Stimulated activated naive B cell treated with anti-CD40 and anti-IgM and Interleukin-4, amounts not matched to agents 10 μg/mL and 1 μg/mL and 100 μg/mL, for 72 hours (primary cell): ENCODE data around the gene OLFML2A.
"Not testable (repeated sequence)": the region's sequence is repeated elsewhere in the genome, so short reads cannot be mapped to it uniquely, and the experiment has no call there.

Source experiments
- ATAC-seq, 2 donors: fragments of 150-1000 bp; cut with Tn5 transposase; replicated peaks; 2 replicates each; pipeline ENCODE4 v1.10.0; 2021; ENCODE audit warnings: moderate library complexity in 1 of 2
- DNase-seq: peaks from one replicate; pipeline ENCODE4 v3.0.0; 2021
- H3K27ac Mint-ChIP-seq: one replicate; pipeline ENCODE4 v1.8.0; 2022; ENCODE audit warnings: mild to moderate bottlenecking, mixed read lengths
- H3K27me3 Mint-ChIP-seq, 2 donors: one replicate each; pipeline ENCODE4 v1.8.0; 2022; ENCODE audit warnings: mixed read lengths in 2 of 2
- H3K36me3 Mint-ChIP-seq, 2 donors: one replicate each; pipeline ENCODE4 v1.8.0; 2022; ENCODE audit warnings: mixed read lengths in 2 of 2, mild to moderate bottlenecking in 1 of 2
- H3K4me1 Mint-ChIP-seq, 2 donors: one replicate each; pipeline ENCODE4 v1.8.0; 2022; ENCODE audit warnings: mixed read lengths in 2 of 2, mild to moderate bottlenecking in 1 of 2
- H3K4me3 Mint-ChIP-seq, 2 donors: one replicate each; pipeline ENCODE4 v1.8.0; 2022; ENCODE audit warnings: mild to moderate bottlenecking in 2 of 2, mixed read lengths in 2 of 2, moderate library complexity in 1 of 2
- H3K9me3 Mint-ChIP-seq, 2 donors: one replicate each; pipeline ENCODE4 v1.8.0; 2022; ENCODE audit warnings: mixed read lengths in 2 of 2, mild to moderate bottlenecking in 1 of 2

OLFML2A gene

DNA sequence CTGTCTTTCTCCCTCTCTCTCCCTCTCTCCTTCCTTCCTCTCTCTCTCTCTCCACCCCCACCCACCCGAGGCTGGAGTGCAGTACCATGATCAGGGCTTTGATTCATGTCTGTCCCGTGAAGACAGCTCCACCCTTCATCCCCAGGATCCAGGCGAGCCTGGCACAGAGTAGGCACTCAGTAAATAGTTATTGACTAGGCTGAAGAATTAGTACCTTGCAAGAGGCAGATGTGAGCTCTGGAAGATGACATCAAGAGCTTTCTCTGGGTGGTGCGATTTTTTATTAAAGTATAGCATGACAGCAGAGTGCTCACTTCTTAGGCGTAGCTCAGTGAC, 52.4 kb downstream of the OLFML2A start:
- H3K27ac Mint-ChIP-seq: no peak overlapping the region
- DNase-seq (no peak), ATAC-seq (no peak)
- no peaks in the 10 kb centered on the region for H3K36me3 Mint-ChIP-seq
- H3K4me1 Mint-ChIP-seq: peaks cover 3 to 6% of the 10 kb centered on the region in 2 donors
- no peak overlapping the region for H3K4me3 Mint-ChIP-seq
- H3K27me3 Mint-ChIP-seq: no peaks in the 10 kb centered on the region
- peaks cover 0 to 3% of the 10 kb centered on the region in 2 donors for H3K9me3 Mint-ChIP-seq

DNA sequence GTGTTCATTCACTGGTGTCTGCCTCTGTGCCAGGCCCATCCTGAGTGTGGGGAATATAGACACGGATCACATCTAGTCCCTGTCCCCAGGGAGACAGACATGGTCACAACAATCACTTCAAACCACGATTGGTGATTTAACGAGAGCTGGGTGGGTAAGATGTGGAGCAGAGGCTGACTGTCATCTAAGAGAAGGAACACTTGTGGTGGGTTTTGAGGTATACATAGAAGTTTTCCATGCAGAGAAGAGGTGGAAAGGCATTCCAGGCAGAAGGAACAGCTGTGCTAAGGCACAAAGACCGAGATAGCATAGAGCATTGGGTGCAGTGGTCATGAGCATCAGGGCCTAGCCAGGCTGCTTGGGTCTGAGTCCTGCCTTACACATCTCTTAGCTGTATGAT, 53.7 kb downstream of the OLFML2A start:
- DNase-seq (no peak), ATAC-seq (no peak)
- Mint-ChIP-seq H3K4me3 (no peak overlapping the region), H3K9me3 (peaks cover 0 to 3% of the 10 kb centered on the region in 2 donors), H3K27me3 (peaks cover 0 to 7% of the 10 kb centered on the region in 2 donors), H3K27ac (no peak overlapping the region), H3K36me3 (no peaks in the 10 kb centered on the region), H3K4me1 (peaks cover 0 to 8% of the 10 kb centered on the region in 2 donors)

DNA sequence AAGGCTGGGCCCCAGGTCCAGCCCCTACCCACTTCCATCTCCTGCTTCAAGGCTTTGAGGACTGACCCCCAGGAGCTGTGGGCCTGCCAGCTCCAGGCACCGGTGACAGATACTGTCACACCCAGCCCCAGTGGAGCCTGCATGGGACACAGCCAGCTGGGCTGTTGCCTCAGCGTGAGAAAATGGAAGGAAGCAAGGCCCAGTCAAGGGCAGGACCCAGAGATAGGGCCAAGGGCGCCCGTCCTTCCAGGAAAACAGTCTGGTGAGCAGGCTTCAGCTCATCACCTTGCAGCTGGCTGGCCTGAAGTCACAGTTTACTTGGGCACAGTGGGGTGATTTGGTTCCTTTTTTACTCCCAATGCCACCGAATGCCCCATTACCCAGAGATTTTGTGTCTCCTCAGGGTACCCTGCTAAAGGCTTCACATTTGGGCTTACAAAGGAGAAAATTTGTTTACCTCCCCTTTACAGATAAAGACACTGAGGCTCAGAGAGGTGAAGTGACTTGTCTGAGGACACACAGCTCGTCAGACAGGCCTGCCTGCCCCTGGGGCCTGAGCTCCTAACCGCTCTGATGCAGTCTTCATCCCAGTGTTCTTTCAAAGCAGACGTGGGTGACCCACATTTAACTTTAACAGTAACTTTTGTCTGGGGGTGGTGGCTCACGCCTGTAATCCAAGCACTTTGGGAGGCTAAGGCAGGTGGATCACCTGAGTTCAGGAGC, 54.9 kb downstream of the OLFML2A start:
- Mint-ChIP-seq H3K4me3 (no peak overlapping the region), H3K36me3 (no peaks in the 10 kb centered on the region), H3K4me1 (peaks cover 0 to 8% of the 10 kb centered on the region in 2 donors), H3K9me3 (no peaks in the 10 kb centered on the region), H3K27me3 (peaks cover 5 to 7% of the 10 kb centered on the region in 2 donors), H3K27ac (no peak overlapping the region)
- no peak for ATAC-seq
- no peak for DNase-seq

- H3K36me3 Mint-ChIP-seq: no peaks in the 10 kb centered on the region
- no peak overlapping the region for H3K4me3 Mint-ChIP-seq
- H3K27ac Mint-ChIP-seq: no peak overlapping the region
- H3K4me1 Mint-ChIP-seq: peaks cover 2 to 8% of the 10 kb centered on the region in 2 donors
- H3K9me3 Mint-ChIP-seq: no peaks in the 10 kb centered on the region
- DNase-seq: no peak
- H3K27me3 Mint-ChIP-seq: peaks cover 16 to 23% of the 10 kb centered on the region in 2 donors
- no peak for ATAC-seq
Measured at GRCh38 chr9:124834591-124834990, 57.7 kb downstream of the OLFML2A start.

DNA sequence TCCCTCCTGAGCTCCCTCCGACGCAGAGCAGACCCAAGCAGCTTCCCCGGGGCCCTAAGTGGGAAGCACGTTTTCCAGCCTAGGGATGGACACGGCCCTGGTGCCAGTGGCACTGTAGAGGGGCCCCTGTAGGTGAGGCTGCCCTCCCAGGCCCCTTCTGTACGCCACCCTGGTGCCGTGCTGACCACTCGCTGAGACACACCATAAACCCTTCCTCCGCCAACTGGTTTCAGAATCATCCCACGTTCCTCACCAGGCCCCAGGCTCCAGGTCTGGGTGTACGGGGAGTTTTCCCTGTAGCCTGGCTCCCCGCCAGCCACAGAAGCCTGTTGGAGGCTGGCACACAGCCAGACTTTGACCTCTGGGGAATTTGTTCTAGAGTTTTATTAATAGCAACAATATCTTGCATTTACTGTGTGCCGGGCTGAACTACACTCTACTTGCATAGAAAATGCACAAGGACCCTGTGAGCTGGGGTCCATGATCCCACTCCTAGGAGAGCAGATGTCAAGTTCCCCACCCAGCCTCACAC, 58.2 kb downstream of the OLFML2A start:
- H3K4me3 Mint-ChIP-seq: no peak overlapping the region
- no peaks in the 10 kb centered on the region for H3K9me3 Mint-ChIP-seq
- H3K4me1 Mint-ChIP-seq: peaks cover 2 to 8% of the 10 kb centered on the region in 2 donors
- no peaks in the 10 kb centered on the region for H3K36me3 Mint-ChIP-seq
- H3K27me3 Mint-ChIP-seq: peaks cover 16 to 24% of the 10 kb centered on the region in 2 donors
- no peak for ATAC-seq
- H3K27ac Mint-ChIP-seq: no peak overlapping the region
- DNase-seq: no peak

DNA sequence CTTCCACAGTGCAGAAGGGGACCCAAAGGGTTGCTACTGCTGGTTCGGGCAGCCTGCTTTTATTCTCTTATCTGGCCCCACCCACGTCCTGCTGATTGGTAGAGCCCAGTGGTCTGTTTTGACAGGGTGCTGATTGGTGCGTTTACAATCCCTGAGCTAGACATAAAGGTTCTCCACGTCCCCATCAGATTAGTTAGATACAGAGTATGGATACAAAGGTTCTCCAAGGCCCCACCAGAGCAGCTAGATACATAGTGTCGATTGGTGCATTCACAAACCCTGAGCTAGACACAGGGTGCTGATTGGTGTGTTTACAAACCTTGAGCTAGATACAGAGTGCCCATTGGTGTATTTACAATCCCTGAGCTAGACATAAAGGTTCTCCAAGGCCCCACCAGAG, 61.2 kb downstream of the OLFML2A start:
- not testable (repeated sequence) for H3K27ac Mint-ChIP-seq, H3K36me3 Mint-ChIP-seq, H3K9me3 Mint-ChIP-seq, H3K4me3 Mint-ChIP-seq, DNase-seq, H3K4me1 Mint-ChIP-seq, ATAC-seq
- peaks cover 16 to 24% of the 10 kb centered on the region in 2 donors for H3K27me3 Mint-ChIP-seq

- H3K4me3 Mint-ChIP-seq: peak overlapping the region in 1 of 2 donors; percentile 39
- not testable (repeated sequence) for ATAC-seq, H3K27ac Mint-ChIP-seq, H3K36me3 Mint-ChIP-seq, H3K4me1 Mint-ChIP-seq, H3K9me3 Mint-ChIP-seq, DNase-seq
- H3K27me3 Mint-ChIP-seq: peaks cover 16 to 24% of the 10 kb centered on the region in 2 donors
Measured at GRCh38 chr9:124838567-124839275, 61.8 kb downstream of the OLFML2A start.

DNA sequence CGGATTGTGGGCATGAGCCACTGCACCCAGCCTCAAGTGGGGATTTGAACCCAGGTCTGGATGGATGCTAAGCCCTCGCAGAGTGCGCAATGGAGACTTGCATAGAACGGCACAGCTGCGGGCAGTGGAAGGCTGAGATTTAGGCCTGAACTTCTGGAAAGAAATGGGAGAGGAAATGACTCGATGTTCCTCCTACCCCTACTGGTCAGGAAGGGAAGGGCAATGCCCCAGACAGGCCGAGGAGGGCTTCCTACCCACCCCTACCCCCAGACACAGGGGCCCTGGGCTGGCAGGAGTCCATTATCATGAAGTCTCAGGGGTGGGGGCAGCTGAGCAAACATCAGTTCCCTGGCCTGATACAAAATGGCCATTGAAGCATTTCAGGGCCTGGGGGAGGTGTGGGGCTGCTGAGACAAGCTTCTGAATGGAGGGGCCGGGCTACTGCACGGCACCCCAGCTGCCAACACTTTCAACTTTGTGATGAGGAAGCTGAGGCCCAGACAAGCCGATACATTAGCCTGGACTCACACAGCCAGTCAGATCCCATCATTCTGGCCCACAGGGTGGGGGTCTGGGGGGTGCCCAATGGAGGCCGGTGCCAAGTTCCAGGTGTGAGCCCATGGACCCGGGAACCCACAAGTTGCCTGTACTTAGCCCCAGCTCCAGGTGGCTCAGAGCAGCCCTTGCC, 62.8 kb downstream of the OLFML2A start:
- H3K27me3 Mint-ChIP-seq: peaks cover 16 to 23% of the 10 kb centered on the region in 2 donors
- no peak overlapping the region for H3K27ac Mint-ChIP-seq
- no peaks in the 10 kb centered on the region for H3K9me3 Mint-ChIP-seq
- DNase-seq (no peak), ATAC-seq (peak in 1 of 2 donors; percentile 34)
- peak overlapping the region in 1 of 2 donors; percentile 46 for H3K4me3 Mint-ChIP-seq
- no peaks in the 10 kb centered on the region for H3K36me3 Mint-ChIP-seq
- peaks cover 2 to 8% of the 10 kb centered on the region in 2 donors for H3K4me1 Mint-ChIP-seq

GRCh38 chr9:124840300-124840833, 63.4 kb downstream of the OLFML2A start:
- DNase-seq: no peak
- H3K4me3 Mint-ChIP-seq: no peak overlapping the region
- peaks cover 16 to 17% of the 10 kb centered on the region in 2 donors for H3K27me3 Mint-ChIP-seq
- no peak overlapping the region for H3K27ac Mint-ChIP-seq
- H3K4me1 Mint-ChIP-seq: peaks cover 2 to 3% of the 10 kb centered on the region in 2 donors
- no peaks in the 10 kb centered on the region for H3K36me3 Mint-ChIP-seq
- ATAC-seq: no peak
- H3K9me3 Mint-ChIP-seq: no peaks in the 10 kb centered on the region

DNA sequence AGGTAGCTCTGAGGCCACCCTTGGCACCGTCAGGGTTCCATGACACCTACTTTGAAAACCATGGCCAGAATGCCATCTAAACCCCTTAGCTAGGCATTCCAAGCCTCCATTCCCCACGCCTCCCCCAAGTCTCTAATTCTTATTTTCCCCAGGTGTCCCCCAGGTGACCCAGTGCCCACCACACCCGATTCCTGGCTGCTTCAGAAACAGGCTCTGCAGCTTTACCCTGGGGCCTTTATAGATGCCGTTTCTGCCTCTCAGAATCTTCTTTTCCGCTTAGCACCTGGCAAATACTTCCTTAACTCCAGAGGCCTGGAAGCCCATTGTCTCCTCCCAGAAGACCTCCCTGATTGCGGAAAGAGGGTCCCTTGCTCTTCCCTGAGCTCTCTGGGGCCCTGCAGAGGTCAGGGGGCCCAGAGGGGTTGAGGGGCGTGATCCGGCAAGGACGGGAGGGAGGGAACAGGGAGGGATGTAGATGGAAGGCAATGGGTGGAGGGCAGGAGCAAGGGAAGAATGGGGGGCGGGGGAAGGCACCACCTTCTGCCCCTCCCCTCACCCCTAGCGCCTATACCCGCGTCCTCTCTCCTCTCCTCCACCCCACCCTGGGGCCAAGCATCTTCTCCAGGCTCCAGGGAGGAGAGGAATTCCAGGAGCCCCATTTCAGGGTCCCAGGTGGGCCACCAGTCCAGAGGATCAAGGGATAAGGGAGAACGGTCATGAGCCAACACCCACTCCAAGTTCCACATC, 64.3 kb downstream of the OLFML2A start:
- Mint-ChIP-seq H3K27ac (no peak overlapping the region), H3K4me1 (peaks cover 0 to 2% of the 10 kb centered on the region in 2 donors), H3K27me3 (peaks cover 16 to 17% of the 10 kb centered on the region in 2 donors), H3K36me3 (no peaks in the 10 kb centered on the region), H3K4me3 (no peak overlapping the region), H3K9me3 (no peaks in the 10 kb centered on the region)
- ATAC-seq: no peak
- DNase-seq: no peak

DNA sequence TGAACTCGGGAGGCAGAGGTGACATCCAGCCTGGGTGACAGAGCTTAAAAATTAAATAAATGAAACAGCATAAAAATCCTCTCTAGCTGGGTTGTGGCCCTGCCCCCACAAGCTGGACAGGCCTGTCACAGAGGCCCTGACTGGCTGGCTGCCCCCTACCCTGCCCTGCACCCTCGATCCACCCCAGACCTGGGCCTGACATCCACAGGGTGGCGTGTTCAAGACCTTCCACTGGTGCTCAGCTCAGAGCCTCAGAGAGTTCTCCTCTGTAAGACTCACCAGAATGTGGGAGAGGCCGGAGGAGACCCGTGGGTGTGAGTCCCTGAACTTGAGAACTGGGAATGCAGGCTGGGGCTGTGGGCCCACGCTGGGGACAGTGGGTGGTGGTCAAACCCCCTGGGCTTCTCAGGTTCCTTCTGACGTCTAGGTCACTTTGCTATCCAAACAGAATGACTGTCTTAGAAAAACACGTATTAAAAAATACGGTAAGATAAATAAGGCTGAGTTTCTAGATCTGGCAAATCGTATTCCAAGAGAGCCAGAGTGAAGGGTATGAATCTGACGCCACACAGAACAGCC, 66.6 kb downstream of the OLFML2A start:
- Mint-ChIP-seq H3K27me3 (peaks cover 0 to 6% of the 10 kb centered on the region in 2 donors), H3K4me3 (no peak overlapping the region), H3K27ac (peak overlapping the region; percentile 31), H3K9me3 (no peaks in the 10 kb centered on the region), H3K36me3 (no peaks in the 10 kb centered on the region), H3K4me1 (no peaks in the 10 kb centered on the region)
- ATAC-seq (no peak), DNase-seq (no peak)

DNA sequence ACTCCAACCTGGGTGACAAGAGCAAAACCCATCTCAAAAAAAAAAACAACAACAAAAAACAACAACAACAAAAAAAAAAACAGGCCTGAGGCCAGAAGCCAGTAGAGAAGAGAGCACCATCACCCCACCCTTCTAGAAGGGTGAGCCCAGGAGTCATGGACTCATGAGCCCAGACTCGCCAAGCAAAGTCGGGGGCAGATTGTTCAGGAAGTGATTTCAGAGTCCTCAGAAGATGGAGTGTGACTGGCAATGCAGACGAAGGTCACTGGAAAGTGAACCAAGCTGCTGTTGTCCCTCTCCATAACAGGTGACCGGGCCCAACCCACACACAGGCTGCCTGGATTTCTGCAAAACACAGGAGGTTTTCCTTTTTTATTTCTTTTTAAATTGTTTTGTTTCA, 67.4 kb downstream of the OLFML2A start:
- Mint-ChIP-seq H3K27me3 (peaks cover 0 to 5% of the 10 kb centered on the region in 2 donors), H3K27ac (no peak overlapping the region)
- no peak for ATAC-seq

GRCh38 chr9:124846467-124846866, 69.5 kb downstream of the OLFML2A start:
- not testable (repeated sequence) for H3K4me1 Mint-ChIP-seq, H3K9me3 Mint-ChIP-seq, DNase-seq, H3K4me3 Mint-ChIP-seq, H3K27me3 Mint-ChIP-seq, ATAC-seq, H3K36me3 Mint-ChIP-seq, H3K27ac Mint-ChIP-seq

More for the DNA sequence above, 67.4 kb downstream of the OLFML2A start:
- Mint-ChIP-seq H3K4me3 (no peak overlapping the region), H3K36me3 (no peaks in the 10 kb centered on the region), H3K9me3 (no peaks in the 10 kb centered on the region), H3K4me1 (no peaks in the 10 kb centered on the region)
- no peak for DNase-seq
